HCT116 (cell line): Measurements from ENCODE around the gene EFCAB8. TPM values are rescaled to one million over a fixed set of nuclear protein-coding genes. Genes with fewer than 3 reads are reported as not detected.

ENCODE experiments used
- ATAC-seq: fragments of 200-7000 bp; cut with Tn5 transposase; 2 replicates; pipeline ENCODE4 v1.9.1; 2020; ENCODE audit warnings: mild to moderate bottlenecking, moderate library complexity
- BruUV-seq: library from RNA; stranded (reverse); fragments of 400-500 nt; replicated peaks from 2 replicates; lab custom pipeline; 2021; lab: Mats Ljungman, UMichigan
- CTCF ChIA-PET: fragments of 300-600 bp; sonication (Branson Sonifier 250); formaldehyde crosslinking; loops from one replicate; lab custom pipeline; 2021; ENCODE audit warnings: antibody characterized with exemption; lab: Charles Lee
- POLR2A ChIA-PET: fragments of 300-600, 350-600 bp; sonication (Branson Sonifier 250); formaldehyde crosslinking; loops from one replicate; lab custom pipeline; 2021; ENCODE audit warnings: antibody characterized with exemption; lab: Charles Lee
- RAD21 ChIA-PET, 2 experiments: fragments of 300-600 bp; sonication (Branson Sonifier 250); formaldehyde crosslinking; loops; one replicate each; lab custom pipeline; 2023; ENCODE audit warnings: low total read pairs in 2 of 2; ENCODE audit not compliant: uncharacterized antibody in 2 of 2, unreplicated experiment in 2 of 2, low non-redundant PET in 1 of 2; lab: Charles Lee
- DNase-seq: peaks from one replicate; pipeline ENCODE4 v3.0.0-alpha.2; 2010; ENCODE audit warnings: low read depth, low spot score
- H2AFZ ChIP-seq: fragments of 200-600 bp; shearing (Covaris generic), sonication (generic); 2 replicates; pipeline ENCODE4 v1.6.1; 2017; ENCODE audit warnings: low read depth, mixed run types, mixed read lengths, antibody characterized with exemption, low read length; ENCODE audit not compliant: poor library complexity, severe bottlenecking
- H3K27ac ChIP-seq: 2 replicates; pipeline ENCODE4 v1.5.1; 2012; ENCODE audit warnings: low read depth, low read length
- H3K27me3 ChIP-seq: fragments of 200-600 bp; sonication (generic); 2 replicates; pipeline ENCODE4 v1.6.1; 2016; ENCODE audit warnings: mixed run types, low read length, mixed read lengths; ENCODE audit not compliant: insufficient read depth
- H3K36me3 ChIP-seq, 2 experiments: fragments of 200-500 bp in 1 of 2; fragments of 200-600 bp in 1 of 2; sonication (Bioruptor generic) in 1 of 2; sonication (generic) in 1 of 2; 2 replicates each; pipeline versions ENCODE4 v1.5.1 to v1.6.1; 2014 to 2016; ENCODE audit warnings: low read length in 2 of 2, inconsistent platforms in 1 of 2, mixed read lengths in 1 of 2, mixed run types in 1 of 2; ENCODE audit not compliant: insufficient read depth in 2 of 2, control insufficient read depth in 1 of 2
- H3K4me1 ChIP-seq, 2 experiments: fragments of 200-600 bp in 1 of 2; sonication (generic) in 1 of 2; 2 replicates each; pipeline versions ENCODE4 v1.5.1 to v1.6.1; 2012 to 2017; ENCODE audit warnings: low read length in 2 of 2, inconsistent platforms in 1 of 2, mild to moderate bottlenecking in 1 of 2, mixed read lengths in 1 of 2, mixed run types in 1 of 2, moderate library complexity in 1 of 2; ENCODE audit not compliant: insufficient read depth in 2 of 2, control insufficient read depth in 1 of 2
- H3K4me2 ChIP-seq: fragments of 200-600 bp; sonication (generic); 2 replicates; pipeline ENCODE4 v1.6.1; 2017; ENCODE audit warnings: mixed run types, low read length, mixed read lengths
- H3K4me3 ChIP-seq, 2 experiments: fragments of 200-600 bp in 1 of 2; sonication (generic) in 1 of 2; replicated peaks in 1 of 2; 2 replicates each; pipeline ENCODE4 v1.5.1; 2011 to 2016; ENCODE audit warnings: low read length in 2 of 2, control low read depth in 1 of 2, low read depth in 1 of 2, mild to moderate bottlenecking in 1 of 2, mixed read lengths in 1 of 2, mixed run types in 1 of 2
- H3K79me2 ChIP-seq: fragments of 200-600 bp; sonication (generic); 2 replicates; pipeline ENCODE4 v1.6.1; 2017; ENCODE audit warnings: mild to moderate bottlenecking, mixed run types, low read length, moderate library complexity, mixed read lengths; ENCODE audit not compliant: insufficient read depth
- H3K9ac ChIP-seq: fragments of 200-600 bp; sonication (generic); 2 replicates; pipeline ENCODE4 v1.6.1; 2016; ENCODE audit warnings: low read length, mixed read lengths
- H3K9me2 ChIP-seq: fragments of 200-600 bp; sonication (generic), shearing (Covaris generic); 2 replicates; pipeline ENCODE4 v1.6.1; 2017; ENCODE audit warnings: mixed run types, mild to moderate bottlenecking, moderate library complexity; ENCODE audit not compliant: insufficient read depth
- H3K9me3 ChIP-seq, 2 experiments: fragments of 200-500 bp in 1 of 2; fragments of 200-600 bp in 1 of 2; sonication (Bioruptor generic) in 1 of 2; sonication (generic) in 1 of 2; 2 replicates each; pipeline ENCODE4 v1.6.1; 2014 to 2017; ENCODE audit warnings: low read length in 2 of 2, mixed read lengths in 2 of 2, inconsistent platforms in 1 of 2, low read depth in 1 of 2, mild to moderate bottlenecking in 1 of 2, mixed run types in 1 of 2, moderate library complexity in 1 of 2; ENCODE audit not compliant: control insufficient read depth in 1 of 2, insufficient read depth in 1 of 2
- H4K20me1 ChIP-seq: fragments of 200-600 bp; sonication (generic), shearing (Covaris generic); 2 replicates; pipeline ENCODE4 v1.6.1; 2017; ENCODE audit warnings: mixed run types, mild to moderate bottlenecking, moderate library complexity; ENCODE audit not compliant: insufficient read depth
- CTCF ChIP-seq, 3 experiments: fragments of 200-600 bp in 1 of 3; sonication (generic) in 1 of 3; IDR thresholded peaks in 2 of 3; conservative IDR thresholded peaks in 1 of 3; 2 replicates each; pipeline ENCODE4 v1.5.1; 2012 to 2017; ENCODE audit warnings: low read depth in 2 of 3, low read length in 2 of 3, antibody characterized with exemption in 1 of 3, borderline replicate concordance in 1 of 3, control low read depth in 1 of 3, mild to moderate bottlenecking in 1 of 3, mixed read lengths in 1 of 3, mixed run types in 1 of 3, moderate library complexity in 1 of 3; ENCODE audit not compliant: insufficient read depth in 1 of 3
- POLR2A ChIP-seq: IDR thresholded peaks from 2 replicates; pipeline ENCODE4 v1.7.0; 2011; ENCODE audit warnings: borderline replicate concordance; ENCODE audit not compliant: insufficient read depth, insufficient read length; ENCODE audit errors: extremely low read depth
- POLR2AphosphoS5 ChIP-seq: IDR thresholded peaks from 2 replicates; pipeline ENCODE4 v1.6.1; 2011; ENCODE audit warnings: mild to moderate bottlenecking, low read depth, low read length, moderate library complexity
- RAD21 ChIP-seq: IDR thresholded peaks from 2 replicates; pipeline ENCODE4 v1.6.1; 2012; ENCODE audit warnings: low read depth, mild to moderate bottlenecking
- REST ChIP-seq: IDR thresholded peaks from 2 replicates; pipeline ENCODE4 v1.6.1; 2012; ENCODE audit warnings: low read depth
- SIN3A ChIP-seq: IDR thresholded peaks from 2 replicates; pipeline ENCODE4 v1.6.1; 2012; ENCODE audit warnings: low read depth
- TCF7L2 ChIP-seq: IDR thresholded peaks from 2 replicates; pipeline ENCODE4 v1.7.0; 2011; ENCODE audit warnings: borderline replicate concordance, inconsistent platforms; ENCODE audit not compliant: insufficient read depth, insufficient read length; ENCODE audit errors: extremely low read depth
- YY1 ChIP-seq: IDR thresholded peaks from 2 replicates; pipeline ENCODE4 v1.6.1; 2011; ENCODE audit warnings: low read length, low read depth, moderate library complexity, mild to moderate bottlenecking; ENCODE audit not compliant: insufficient replicate concordance; ENCODE audit errors: extremely low read depth
- ZFX ChIP-seq: fragments of 450-650 bp; IDR thresholded peaks from 2 replicates; pipeline ENCODE4 v1.6.1; 2017
- intact Hi-C: fragments of 100-400 bp; cut with micrococcal nuclease; formaldehyde crosslinking; loops from 2 replicates; pipeline ENCODE4 v1.10.0; 2022
- total RNA-seq: library from RNA; stranded (reverse); gene quantifications from one replicate; pipeline ENCODE4 v1.2.1, GENCODE V29; 2021; ENCODE audit not compliant: unreplicated experiment
- TF ChIP-seq, protein P1 (sequence below): IDR thresholded peaks from 2 replicates; pipeline ENCODE4 v1.6.1; 2012

Gene EFCAB8
- total RNA-seq, 1 experiment from 2014 or later: 0.42 TPM

GRCh38 chr20:32980131-32980941 is 121.6 kb downstream of the EFCAB8 start:
- Histone ChIP-seq H3K9ac (no peak overlapping the region), H3K36me3 (no peaks in the 10 kb centered on the region), H3K4me3 (no peak overlapping the region), H3K4me1 (no peaks in the 10 kb centered on the region), H3K9me2 (no peaks in the 10 kb centered on the region), H3K79me2 (no peaks in the 10 kb centered on the region), H3K9me3 (no peaks in the 10 kb centered on the region), H3K27me3 (no peaks in the 10 kb centered on the region), H2AFZ (no peak overlapping the region), H4K20me1 (no peaks in the 10 kb centered on the region), H3K4me2 (no peak overlapping the region), H3K27ac (no peak overlapping the region)
- ATAC-seq (no peak), DNase-seq (no peak)
- RAD21 ChIA-PET: no interaction called here
- POLR2A ChIA-PET: no interaction called here
- no TSS peak for BruUV-seq
- CTCF ChIA-PET: no interaction called here
- no peak for TF ChIP-seq RAD21
- no peak for TF ChIP-seq ZFX
- no peak for TF ChIP-seq POLR2AphosphoS5
- no peak for TF ChIP-seq REST
- no peak for TF ChIP-seq SIN3A
- TF ChIP-seq POLR2A: no peak
- no peak for TF ChIP-seq CTCF (IDR thresholded peaks at IDR 0.05 in 2 of 3, conservative IDR thresholded peaks at IDR 0.05 in 1 of 3; ENCODE audit: borderline replicate concordance in 1 of 3, insufficient read depth in 1 of 3, low read depth in 2 of 3, low read length in 2 of 3)
- TF ChIP-seq TCF7L2: no peak
- TF ChIP-seq YY1: no peak
- TF ChIP-seq, protein P1, sequence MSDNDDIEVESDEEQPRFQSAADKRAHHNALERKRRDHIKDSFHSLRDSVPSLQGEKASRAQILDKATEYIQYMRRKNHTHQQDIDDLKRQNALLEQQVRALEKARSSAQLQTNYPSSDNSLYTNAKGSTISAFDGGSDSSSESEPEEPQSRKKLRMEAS: no peak
- intact Hi-C loops: no loop called here
